GM23248 (cell line): ENCODE measurements around the gene GLB1L3. TPM values are rescaled to one million over a fixed set of nuclear protein-coding genes. Genes with fewer than 3 reads are reported as not detected.
A peak's percentile ranks its signal among the peaks of the same experiment; 100 is the strongest.

Experiments used
- DNase-seq: peaks from one replicate; pipeline ENCODE4 v3.0.0-alpha.2; 2015
- H2AFZ ChIP-seq: fragments of 200-600 bp; sonication (generic); 2 replicates; pipeline ENCODE4 v1.6.1; 2016; ENCODE audit warnings: antibody characterized with exemption
- H3F3A ChIP-seq: fragments of 200-600 bp; sonication (generic); 2 replicates; pipeline ENCODE4 v1.6.1; 2016; ENCODE audit warnings: mild to moderate bottlenecking, antibody characterized with exemption, mixed run types; ENCODE audit not compliant: insufficient read depth
- H3K27ac ChIP-seq: fragments of 200-600 bp; sonication (generic); 2 replicates; pipeline ENCODE4 v1.5.1; 2016; ENCODE audit warnings: mild to moderate bottlenecking
- H3K27me3 ChIP-seq: fragments of 200-600 bp; sonication (generic); replicated peaks from 2 replicates; pipeline ENCODE4 v1.6.1; 2016; ENCODE audit warnings: mild to moderate bottlenecking; ENCODE audit not compliant: insufficient read depth
- H3K36me3 ChIP-seq: fragments of 200-600 bp; sonication (generic); 2 replicates; pipeline ENCODE4 v1.6.1; 2016; ENCODE audit warnings: low read depth, mild to moderate bottlenecking
- H3K4me1 ChIP-seq: fragments of 200-600 bp; sonication (generic); 2 replicates; pipeline ENCODE4 v1.6.1; 2016; ENCODE audit warnings: mild to moderate bottlenecking; ENCODE audit not compliant: insufficient read depth
- H3K4me2 ChIP-seq: fragments of 200-600 bp; sonication (generic); one replicate; pipeline ENCODE4 v1.6.1; 2016; ENCODE audit warnings: mild to moderate bottlenecking; ENCODE audit not compliant: unreplicated experiment
- H3K4me3 ChIP-seq: fragments of 200-600 bp; sonication (generic); 2 replicates; pipeline ENCODE4 v1.5.1; 2016; ENCODE audit warnings: mild to moderate bottlenecking
- H3K79me2 ChIP-seq: fragments of 200-600 bp; sonication (generic); 2 replicates; pipeline ENCODE4 v1.6.1; 2016; ENCODE audit warnings: mild to moderate bottlenecking; ENCODE audit not compliant: insufficient read depth
- H3K9ac ChIP-seq: fragments of 200-600 bp; sonication (generic); 2 replicates; pipeline ENCODE4 v1.6.1; 2016; ENCODE audit warnings: mild to moderate bottlenecking
- H3K9me2 ChIP-seq: fragments of 200-600 bp; sonication (generic); 2 replicates; pipeline ENCODE4 v1.6.1; 2016; ENCODE audit warnings: mixed run types, mild to moderate bottlenecking, moderate library complexity; ENCODE audit not compliant: insufficient read depth
- H3K9me3 ChIP-seq: fragments of 200-600 bp; sonication (generic); one replicate; pipeline ENCODE4 v1.6.1; 2017; ENCODE audit warnings: low read depth
- H4K20me1 ChIP-seq: fragments of 200-600 bp; sonication (generic); 2 replicates; pipeline ENCODE4 v1.6.0; 2016; ENCODE audit not compliant: insufficient read depth
- EZH2 ChIP-seq: fragments of 200-600 bp; sonication (generic); IDR thresholded peaks from 2 replicates; pipeline ENCODE4 v1.6.1; 2018; ENCODE audit warnings: antibody characterized with exemption, mild to moderate bottlenecking; ENCODE audit not compliant: insufficient read depth, poor library complexity, severe bottlenecking
- EZH2phosphoT487 ChIP-seq: fragments of 200-600 bp; sonication (generic); IDR thresholded peaks from 2 replicates; pipeline ENCODE4 v1.6.1; 2018; ENCODE audit warnings: antibody characterized with exemption, moderate library complexity, mild to moderate bottlenecking, low read depth; ENCODE audit not compliant: insufficient read depth
- WGBS, 2 experiments: methylation state at CpG; one replicate each; pipeline ENCODE4 v1.1.6; 2015 to 2017; ENCODE audit warnings: low lambda C conversion rate in 2 of 2, low coverage in 1 of 2; ENCODE audit errors: missing lambda C conversion rate in 2 of 2; 5-methylcytosine and 5-hydroxymethylcytosine counted together
- in situ Hi-C: fragments of 300-500 bp; cut with MboI; formaldehyde crosslinking; loops from 2 replicates; pipeline ENCODE4 v1.15.0; 2020
- polyA plus RNA-seq: library from polyadenylated mRNA; unstranded; fragments of >200 nt; fragmentation: Nextera tagmentation; extraction: Ambion mirVana; gene quantifications from 2 replicates; pipeline ENCODE4 v1.2.1, GENCODE V29; 2016
- total RNA-seq: library from RNA; depleted of rRNA; stranded (reverse); fragments of >200 nt; shearing (Covaris generic); gene quantifications from 2 replicates; pipeline ENCODE4 v1.2.3, GENCODE V29; 2014

GLB1L3 gene
- total and polyA plus RNA-seq, 2 experiments from 2014 or later, result not detected

DNA sequence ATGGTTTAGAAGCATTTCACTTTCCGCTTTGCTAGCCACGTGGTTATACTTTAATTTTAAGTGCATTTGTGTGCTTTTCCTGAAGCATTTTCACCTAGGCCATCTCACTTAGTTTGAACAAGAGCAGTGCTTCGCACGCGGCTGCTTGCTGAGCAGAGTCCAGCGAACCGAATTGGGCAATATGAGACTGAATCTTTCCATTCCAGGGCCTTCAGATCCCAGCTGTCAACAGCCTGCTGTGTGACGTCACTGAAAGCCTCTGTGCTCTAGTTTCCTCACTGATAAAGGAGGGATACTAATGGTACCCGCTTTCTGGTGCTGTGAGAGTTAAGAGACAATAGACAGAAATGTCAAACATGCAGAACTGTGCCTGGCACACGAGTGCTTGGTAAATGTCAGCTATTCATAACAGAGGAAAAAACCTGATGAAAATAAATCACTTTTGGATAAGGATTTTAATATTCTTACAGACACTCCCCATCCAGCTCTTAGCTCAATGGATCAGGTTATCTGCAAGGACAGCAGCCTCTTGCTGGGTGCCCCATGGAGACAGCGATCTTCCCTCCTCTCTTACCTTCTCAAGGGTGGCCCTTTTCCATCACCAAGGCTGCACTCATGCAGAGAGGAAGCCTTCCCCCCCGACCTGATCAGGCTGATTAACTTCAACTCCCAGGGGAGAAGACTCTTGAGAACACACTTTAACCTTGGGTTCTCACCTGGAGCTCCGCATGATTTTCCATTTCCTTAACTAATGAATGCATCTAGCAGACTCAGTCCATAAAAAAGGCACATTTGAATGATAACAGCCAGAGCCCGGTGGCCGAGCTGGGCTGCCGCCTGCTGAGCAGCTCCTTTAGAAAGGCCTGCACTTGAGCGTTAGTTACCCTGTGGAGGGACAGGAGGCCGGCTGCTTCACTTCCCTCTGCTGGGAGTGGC lies 3.5 kb upstream of the GLB1L3 start:
- no peak overlapping the region for H3K4me3 ChIP-seq
- H2AFZ ChIP-seq, result no peak overlapping the region
- in situ Hi-C loops, result no loop called here
- no peaks in the 10 kb centered on the region for H3K4me1 ChIP-seq
- no peaks in the 10 kb centered on the region for H3K36me3 ChIP-seq
- peak; percentile 41 for DNase-seq
- H3K4me2 ChIP-seq, result no peak overlapping the region
- no peaks in the 10 kb centered on the region for H4K20me1 ChIP-seq
- no peaks in the 10 kb centered on the region for H3K9me2 ChIP-seq
- no peak overlapping the region for H3K9ac ChIP-seq
- peaks cover 63% of the 10 kb centered on the region for H3K27me3 ChIP-seq
- no peaks in the 10 kb centered on the region for H3K79me2 ChIP-seq
- peaks cover 1% of the 10 kb centered on the region; the same call in 1 of the 2 replicates for H3F3A ChIP-seq
- no peaks in the 10 kb centered on the region for H3K9me3 ChIP-seq
- no peak overlapping the region for H3K27ac ChIP-seq
- 30 to 33% methylated on average over 18 of the region's 18 CpGs for WGBS, 2 experiments
- TF ChIP-seq EZH2 (no peak), EZH2phosphoT487 (no peak)

- no peak overlapping the region for H3K9ac ChIP-seq
- no peak overlapping the region for H3K27ac ChIP-seq
- no peaks in the 10 kb centered on the region for H3K36me3 ChIP-seq
- H3K9me3 ChIP-seq, result no peaks in the 10 kb centered on the region
- H3K4me2 ChIP-seq, result no peak overlapping the region
- no peak for TF ChIP-seq EZH2phosphoT487
- TF ChIP-seq EZH2, result no peak
- in situ Hi-C loops, result no loop called here
- no peaks in the 10 kb centered on the region for H3F3A ChIP-seq
- H2AFZ ChIP-seq, result no peak overlapping the region
- H3K4me3 ChIP-seq, result no peak overlapping the region
- no peak for DNase-seq
- H3K4me1 ChIP-seq, result no peaks in the 10 kb centered on the region
- H3K9me2 ChIP-seq, result no peaks in the 10 kb centered on the region
- 26 to 32% methylated on average over 3 of the region's 3 CpGs for WGBS, 2 experiments
- peaks cover 70% of the 10 kb centered on the region for H3K27me3 ChIP-seq
- H4K20me1 ChIP-seq, result no peaks in the 10 kb centered on the region
- no peaks in the 10 kb centered on the region for H3K79me2 ChIP-seq
These were observed 2.9 kb upstream of the GLB1L3 start for GRCh38 chr11:134273317-134273712.

DNA sequence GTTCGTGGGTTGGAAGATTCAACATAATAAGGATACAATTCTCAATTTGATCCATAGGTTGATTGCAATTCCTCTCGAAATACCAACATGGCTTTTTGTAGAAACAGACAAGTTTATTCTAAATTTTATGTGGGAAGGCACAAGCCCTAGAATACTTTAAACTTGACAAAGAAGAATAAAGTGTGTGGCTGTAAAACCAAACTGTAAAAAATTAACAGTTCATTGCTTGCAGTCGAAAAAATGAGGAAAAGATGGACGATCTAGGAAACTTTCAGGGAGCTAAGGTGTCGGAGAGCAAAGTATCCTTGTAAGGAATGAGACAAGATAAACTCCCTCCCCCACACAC lies 1.0 kb upstream of the GLB1L3 start:
- WGBS, 2 experiments, result 19 to 20% methylated on average over 5 of the region's 5 CpGs
- Histone ChIP-seq H4K20me1 (no peaks in the 10 kb centered on the region), H3K9ac (no peak overlapping the region), H3K4me1 (no peaks in the 10 kb centered on the region), H3K9me2 (no peaks in the 10 kb centered on the region), H3K27me3 (peaks cover 79% of the 10 kb centered on the region), H3K36me3 (no peaks in the 10 kb centered on the region), H3K79me2 (no peaks in the 10 kb centered on the region), H3K4me2 (no peak overlapping the region), H3F3A (no peaks in the 10 kb centered on the region), H2AFZ (no peak overlapping the region), H3K4me3 (no peak overlapping the region), H3K9me3 (no peaks in the 10 kb centered on the region), H3K27ac (no peak overlapping the region)
- no peak for DNase-seq
- TF ChIP-seq EZH2phosphoT487 (no peak), EZH2 (no peak)
- in situ Hi-C loops, result no loop called here

DNA sequence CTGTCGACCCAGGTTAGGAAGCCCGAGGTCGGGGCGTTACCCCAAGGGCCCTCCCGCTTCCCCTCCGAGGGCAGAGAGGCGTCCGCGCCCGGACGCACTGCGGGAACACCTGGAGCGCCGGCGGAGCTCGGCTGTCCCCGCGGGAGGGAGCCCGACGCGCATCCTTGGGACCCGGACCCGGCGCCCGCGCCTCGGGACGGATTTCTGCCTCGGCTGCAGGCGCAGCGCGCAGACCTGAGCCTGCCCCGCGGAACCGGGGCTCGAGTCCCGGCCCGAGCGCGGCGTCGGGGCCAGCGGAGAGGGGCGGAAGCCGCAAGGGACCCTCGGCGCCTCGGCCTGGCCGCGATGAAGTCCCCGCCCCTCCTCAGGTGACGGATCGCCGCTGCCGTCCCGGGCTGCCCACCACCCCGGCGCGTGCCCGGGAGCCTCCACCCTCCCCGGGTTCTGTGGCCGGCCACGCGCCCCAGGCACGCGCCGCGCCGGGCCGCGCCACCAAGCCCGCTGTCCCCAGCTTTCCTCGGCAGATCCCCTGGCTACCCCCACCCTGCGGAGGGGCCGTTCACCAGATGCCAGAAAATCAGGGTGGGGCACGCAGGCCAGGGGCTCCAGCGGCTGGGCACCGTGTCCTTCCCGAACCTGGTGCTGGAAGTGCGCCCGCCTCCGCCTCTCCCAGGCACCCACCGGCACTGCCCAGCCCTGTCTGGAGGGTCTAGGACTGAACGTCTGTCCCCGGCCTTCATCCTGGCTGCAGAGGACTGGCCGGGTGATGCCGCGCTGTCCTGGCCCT lies 410 bp downstream of the GLB1L3 start:
- H3K36me3 ChIP-seq, result no peaks in the 10 kb centered on the region
- H3K4me3 ChIP-seq, result no peak overlapping the region; the same call in 1 of the 2 replicates
- no peak overlapping the region for H3K9ac ChIP-seq
- H4K20me1 ChIP-seq, result no peaks in the 10 kb centered on the region
- H3K9me3 ChIP-seq, result no peaks in the 10 kb centered on the region
- peak overlapping the region; percentile 37 for H3K4me2 ChIP-seq
- H2AFZ ChIP-seq, result peak overlapping the region; percentile 66; the same call in 1 of the 2 replicates
- 3 to 5% methylated on average over 38 to 77 of the region's 88 CpGs for WGBS, 2 experiments
- H3K27ac ChIP-seq, result no peak overlapping the region
- H3K79me2 ChIP-seq, result no peaks in the 10 kb centered on the region
- in situ Hi-C loops, result no loop called here
- no peaks in the 10 kb centered on the region for H3F3A ChIP-seq
- H3K27me3 ChIP-seq, result peaks cover 82% of the 10 kb centered on the region
- no peaks in the 10 kb centered on the region for H3K9me2 ChIP-seq
- peak; percentile 5 for DNase-seq
- TF ChIP-seq EZH2phosphoT487 (no peak), EZH2 (no peak)
- H3K4me1 ChIP-seq, result no peaks in the 10 kb centered on the region
